Right lobe of liver (tissue), 6 donors: ENCODE data around the gene IL5. TPM values are rescaled to one million over a fixed set of nuclear protein-coding genes. Genes with fewer than 3 reads are reported as not detected.

Experiments used
- ATAC-seq, 4 donors: fragments of 200-7000 bp; cut with Tn5 transposase; one replicate each; pipeline ENCODE4 v1.9.1; 2020; ENCODE audit warnings: mild to moderate bottlenecking in 4 of 4, moderate library complexity in 4 of 4
- DNase-seq, 3 donors: peaks; one replicate each; pipeline ENCODE4 v3.0.0-alpha.2; 2020
- H3K27ac ChIP-seq, 3 donors: fragments of 200-600 bp; one replicate each; pipeline ENCODE4 v1.8.0; 2022
- H3K27me3 ChIP-seq, 2 donors: fragments of 200-600 bp; one replicate each; pipeline ENCODE4 v1.8.0; 2022
- H3K36me3 ChIP-seq, 4 donors: fragments of 200-600 bp; sonication (generic) in 1 of 4; one replicate each; pipeline versions ENCODE4 v1.5.1 to v1.8.0; 2017 to 2022; ENCODE audit warnings: control low read depth in 1 of 4
- H3K4me1 ChIP-seq, 4 donors: fragments of 200-600 bp; sonication (generic) in 1 of 4; one replicate each; pipeline versions ENCODE4 v1.5.1 to v1.8.0; 2017 to 2022; ENCODE audit warnings: control low read depth in 1 of 4
- H3K4me3 ChIP-seq, 3 donors: fragments of 200-600 bp; one replicate each; pipeline ENCODE4 v1.8.0; 2022
- H3K9me3 ChIP-seq, 4 donors: fragments of 200-600 bp; sonication (generic) in 1 of 4; one replicate each; pipeline versions ENCODE4 v1.5.1 to v1.8.0; 2017 to 2022; ENCODE audit warnings: control low read depth in 1 of 4
- CTCF ChIP-seq, 4 donors: fragments of 200-600 bp in 3 of 4; fragments of 450-650 bp in 1 of 4; IDR thresholded peaks; one replicate each; pipeline versions ENCODE4 v1.5.1 to v1.8.0; 2016 to 2022; ENCODE audit warnings: antibody characterized with exemption in 4 of 4, mild to moderate bottlenecking in 2 of 4
- POLR2A ChIP-seq: fragments of 450-650 bp; IDR thresholded peaks from one replicate; pipeline ENCODE4 v1.6.1; 2017; ENCODE audit warnings: antibody characterized with exemption, mild to moderate bottlenecking
- WGBS: methylation state at CpG from one replicate; pipeline ENCODE4 v1.1.6; 2018; ENCODE audit warnings: low coverage, low lambda C conversion rate; ENCODE audit not compliant: insufficient coverage; ENCODE audit errors: missing lambda C conversion rate; 5-methylcytosine and 5-hydroxymethylcytosine counted together
- intact Hi-C, 2 donors: fragments of 100-400 bp; cut with DNase I; formaldehyde crosslinking; loops; one replicate each; pipeline versions ENCODE4 v1.11.2 to v1.14.1; 2022
- total RNA-seq, 6 experiments: library from RNA; depleted of rRNA in 2 of 6; stranded (reverse); fragments of >200 nt in 2 of 6; fragmentation: NEBNext Ultra II Directional in 3 of 6; extraction: Animal tissue kit (Norgen Biotek cat#: 25700) in 3 of 6; gene quantifications; one replicate each; pipeline versions ENCODE4 v1.1.0 to v1.2.4, GENCODE V29; 2016 to 2023
- donor health status: DM: no; HTN: yes; CAD: no.
- donor health status: DM: no; HTN: no; CAD: no.
- donor health status: DM: no; HTN: no; CAD: no.
- donor health status: DM: no; HTN: yes; CAD: no.
- donor health status: DM: no; HTN: yes; CAD: no.

The IL5 gene
- total RNA-seq, 6 experiments from 2014 or later: not detected

GRCh38 chr5:132540149-132540548 lies 3.2 kb downstream of the IL5 start:
- intact Hi-C loops: no loop called here
- no peaks in the 10 kb centered on the region for H3K4me1 ChIP-seq
- no peaks in the 10 kb centered on the region for H3K27me3 ChIP-seq
- WGBS: 73% methylated on average over 2 of the region's 5 CpGs
- ATAC-seq (no peak), DNase-seq (no peak)
- TF ChIP-seq POLR2A: no peak
- TF ChIP-seq CTCF (IDR thresholded peaks at IDR 0.05): no peak
- no peak overlapping the region for H3K4me3 ChIP-seq
- H3K27ac ChIP-seq: no peak overlapping the region
- no peaks in the 10 kb centered on the region for H3K9me3 ChIP-seq
- no peaks in the 10 kb centered on the region for H3K36me3 ChIP-seq

DNA sequence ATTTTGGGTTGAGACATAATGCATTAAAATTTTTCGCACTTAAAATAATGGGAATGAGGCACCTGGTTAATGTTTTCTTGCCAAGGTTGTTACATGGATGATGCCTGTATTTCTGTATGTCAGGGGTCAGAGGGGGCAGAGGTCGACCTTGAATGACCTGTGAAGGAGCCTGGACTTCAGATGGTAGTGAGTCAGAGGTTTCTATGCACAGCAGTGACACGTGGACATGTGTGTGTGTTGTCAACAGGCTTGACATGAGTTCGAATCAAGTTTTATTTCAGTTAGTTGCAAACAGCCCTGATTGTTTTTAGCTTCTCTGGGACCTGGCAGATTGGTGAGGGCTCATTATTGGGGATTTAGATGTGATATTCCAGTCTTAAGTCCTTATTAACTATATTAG lies 3.6 kb downstream of the IL5 start:
- TF ChIP-seq CTCF (IDR thresholded peaks at IDR 0.05) (no peak), POLR2A (no peak)
- peak in 1 of 4 donors; percentile 51 for ATAC-seq
- WGBS: 52% methylated on average over 4 of the region's 4 CpGs

GRCh38 chr5:132530946-132531345 lies 12.4 kb downstream of the IL5 start:
- Histone ChIP-seq H3K4me3 (no peak overlapping the region), H3K4me1 (no peaks in the 10 kb centered on the region), H3K27ac (no peak overlapping the region), H3K36me3 (no peaks in the 10 kb centered on the region), H3K9me3 (no peaks in the 10 kb centered on the region), H3K27me3 (no peaks in the 10 kb centered on the region)
- WGBS: 74% methylated on average over 4 of the region's 4 CpGs
- ATAC-seq (no peak), DNase-seq (no peak)
- intact Hi-C loops: no loop called here
- TF ChIP-seq CTCF (IDR thresholded peaks at IDR 0.05) (no peak), POLR2A (no peak)

More for the DNA sequence above, 3.6 kb downstream of the IL5 start:
- DNase-seq: no peak
- H3K9me3 ChIP-seq: no peaks in the 10 kb centered on the region
- H3K36me3 ChIP-seq: no peaks in the 10 kb centered on the region
- H3K4me1 ChIP-seq: no peaks in the 10 kb centered on the region
- H3K27me3 ChIP-seq: no peaks in the 10 kb centered on the region
- H3K4me3 ChIP-seq: no peak overlapping the region
- H3K27ac ChIP-seq: no peak overlapping the region
- intact Hi-C loops: no loop called here

DNA sequence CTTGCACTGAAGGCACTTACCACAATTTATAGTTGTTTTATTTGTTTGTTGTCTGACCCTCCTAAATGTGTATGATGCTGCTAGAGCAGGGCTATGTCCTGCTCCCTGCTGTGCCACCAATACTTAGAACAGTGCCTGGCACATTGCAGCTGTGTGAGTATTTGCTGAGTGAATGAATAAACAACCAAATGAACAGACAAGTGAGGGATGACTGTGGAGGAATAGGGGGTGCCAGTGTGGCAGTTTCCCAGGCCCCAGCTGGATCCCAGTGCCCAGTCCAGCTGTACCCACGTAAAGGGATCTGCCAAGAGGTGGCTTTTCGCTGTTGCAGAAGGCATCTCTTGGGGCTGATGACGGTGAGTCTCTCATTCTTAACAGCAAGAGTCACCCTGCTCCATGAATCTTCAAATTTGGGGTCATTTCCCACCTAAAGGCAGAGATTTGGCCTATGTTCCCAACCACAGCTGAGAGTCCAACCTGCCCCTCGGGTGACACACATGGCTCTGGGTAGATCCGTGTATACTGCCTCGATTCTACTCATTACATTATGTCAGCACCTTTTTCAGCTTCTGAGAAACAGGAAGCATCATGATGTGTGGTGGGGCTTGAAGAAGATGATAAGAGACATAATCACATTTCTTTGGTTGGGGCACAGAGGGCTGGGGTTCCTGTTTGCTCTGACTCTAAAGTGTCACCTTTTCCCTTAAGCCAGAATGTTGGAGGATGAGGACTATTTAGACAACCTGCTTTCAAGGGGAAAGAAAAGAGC lies 14.3 kb downstream of the IL5 start:
- TF ChIP-seq CTCF (IDR thresholded peaks at IDR 0.05) (no peak), POLR2A (no peak)
- ATAC-seq: no peak
- Histone ChIP-seq H3K27ac (no peak overlapping the region), H3K4me1 (no peaks in the 10 kb centered on the region), H3K9me3 (no peaks in the 10 kb centered on the region), H3K36me3 (no peaks in the 10 kb centered on the region), H3K4me3 (no peak overlapping the region), H3K27me3 (no peaks in the 10 kb centered on the region)
- 64% methylated on average over 3 of the region's 6 CpGs for WGBS
- DNase-seq: no peak
- intact Hi-C loops: no loop called here
